GM21447 (cell line): ENCODE measurements around the gene TAS2R60.

Experiments used
- ATAC-seq: cut with Tn5 transposase; IDR thresholded peaks from one replicate; pipeline ENCODE4 v1.9.1; 2021; ENCODE audit not compliant: unreplicated experiment

The TAS2R60 gene

GRCh38 chr7:143437578-143437977 is 5.7 kb upstream of the TAS2R60 start:
- ATAC-seq, result peak; percentile 47

- no peak for ATAC-seq
These were observed 3.4 kb upstream of the TAS2R60 start for GRCh38 chr7:143439866-143440265.

- ATAC-seq, result no peak
These were observed 970 bp downstream of the TAS2R60 start for GRCh38 chr7:143444063-143444782.

GRCh38 chr7:143444785-143445184 is 1.5 kb downstream of the TAS2R60 start:
- ATAC-seq, result no peak

GRCh38 chr7:143447466-143447865 is 4.2 kb downstream of the TAS2R60 start:
- no peak for ATAC-seq

GRCh38 chr7:143448429-143448828 is 5.2 kb downstream of the TAS2R60 start:
- no peak for ATAC-seq

- ATAC-seq, result no peak
These were observed 6.5 kb downstream of the TAS2R60 start for GRCh38 chr7:143449793-143450192.

- no peak for ATAC-seq
These were observed 7.9 kb downstream of the TAS2R60 start for GRCh38 chr7:143451122-143451521.

- ATAC-seq, result no peak
These were observed 8.5 kb downstream of the TAS2R60 start for GRCh38 chr7:143451746-143452145.

- no peak for ATAC-seq
These were observed 9.2 kb downstream of the TAS2R60 start for GRCh38 chr7:143452495-143452894.

- no peak for ATAC-seq
These were observed 10.9 kb downstream of the TAS2R60 start for GRCh38 chr7:143454091-143454680.

GRCh38 chr7:143455491-143455890 is 12.2 kb downstream of the TAS2R60 start:
- no peak for ATAC-seq

- ATAC-seq, result no peak
These were observed 12.7 kb downstream of the TAS2R60 start for GRCh38 chr7:143455942-143456341.

- ATAC-seq, result no peak
These were observed 13.9 kb downstream of the TAS2R60 start for GRCh38 chr7:143456992-143457793.

- no peak for ATAC-seq
These were observed 15.0 kb downstream of the TAS2R60 start for GRCh38 chr7:143458263-143458662.

- ATAC-seq, result no peak
These were observed 15.4 kb downstream of the TAS2R60 start for GRCh38 chr7:143458681-143459080.

- ATAC-seq, result no peak
These were observed 16.1 kb downstream of the TAS2R60 start for GRCh38 chr7:143459359-143459758.

- no peak for ATAC-seq
These were observed 17.2 kb downstream of the TAS2R60 start for GRCh38 chr7:143460271-143460979.

- no peak for ATAC-seq
These were observed 18.8 kb downstream of the TAS2R60 start for GRCh38 chr7:143462045-143462444.

GRCh38 chr7:143463556-143463955 is 20.3 kb downstream of the TAS2R60 start:
- no peak for ATAC-seq

- no peak for ATAC-seq
These were observed 20.7 kb downstream of the TAS2R60 start for GRCh38 chr7:143463957-143464356.
